SK-N-SH (cell line): Measurements from ENCODE around the gene PSAT1. TPM values are rescaled to one million over a fixed set of nuclear protein-coding genes. Genes with fewer than 3 reads are reported as not detected.

Experiments used
- CTCF ChIA-PET: fragments of 300-600, 350-600 bp; formaldehyde crosslinking; extraction: SDS; loops from one replicate; lab custom pipeline; 2021; lab: Yijun Ruan, JAX
- POLR2A ChIA-PET: fragments of 350-600 bp; sonication (Branson Sonifier 250); formaldehyde crosslinking; extraction: SDS; loops from one replicate; lab custom pipeline; 2020; ENCODE audit warnings: antibody characterized with exemption, inconsistent platforms; lab: Yijun Ruan, JAX
- DNase-seq: peaks from one replicate; pipeline ENCODE4 v3.0.0; 2012
- H2AFZ ChIP-seq: fragments of 200-600 bp; sonication (generic); 2 replicates; pipeline ENCODE4 v1.8.1; 2016; ENCODE audit warnings: antibody characterized with exemption, mild to moderate bottlenecking, low read depth
- H3F3A ChIP-seq: fragments of 200-600 bp; sonication (generic); replicated peaks from 2 replicates; pipeline ENCODE3; 2016; ENCODE audit warnings: antibody characterized with exemption, mild to moderate bottlenecking; ENCODE audit not compliant: insufficient read depth
- H3K27ac ChIP-seq, 2 experiments: fragments of 200-500 bp in 1 of 2; fragments of 200-600 bp in 1 of 2; sonication (Bioruptor generic) in 1 of 2; sonication (generic), shearing (Covaris generic) in 1 of 2; 2 replicates each; pipeline versions ENCODE4 v1.5.1 to v1.6.1; 2014 to 2016; ENCODE audit warnings: low read depth in 2 of 2, inconsistent platforms in 1 of 2, low read length in 1 of 2, mild to moderate bottlenecking in 1 of 2, mixed read lengths in 1 of 2
- H3K27me3 ChIP-seq: fragments of 200-600 bp; sonication (generic), shearing (Covaris generic); 2 replicates; pipeline ENCODE4 v1.6.1; 2016; ENCODE audit warnings: mixed run types; ENCODE audit not compliant: insufficient read depth
- H3K36me3 ChIP-seq, 2 experiments: fragments of 200-500 bp in 1 of 2; fragments of 200-600 bp in 1 of 2; sonication (Bioruptor generic) in 1 of 2; sonication (generic) in 1 of 2; replicated peaks in 1 of 2; 2 replicates each; pipeline versions ENCODE3 to v1.5.1; 2014 to 2016; ENCODE audit warnings: low read length in 1 of 2, mild to moderate bottlenecking in 1 of 2; ENCODE audit not compliant: insufficient read depth in 2 of 2, control insufficient read depth in 1 of 2
- H3K4me1 ChIP-seq, 2 experiments: fragments of 200-500 bp in 1 of 2; fragments of 200-600 bp in 1 of 2; sonication (Bioruptor generic) in 1 of 2; sonication (generic), shearing (Covaris generic) in 1 of 2; 2 replicates each; pipeline versions ENCODE4 v1.5.1 to v1.6.1; 2014 to 2016; ENCODE audit warnings: low read depth in 1 of 2, low read length in 1 of 2, mixed run types in 1 of 2; ENCODE audit not compliant: insufficient read depth in 2 of 2, control insufficient read depth in 1 of 2
- H3K4me2 ChIP-seq: fragments of 200-600 bp; sonication (generic), shearing (Covaris generic); 2 replicates; pipeline ENCODE4 v1.6.1; 2017; ENCODE audit warnings: mixed run types
- H3K4me3 ChIP-seq, 2 experiments: fragments of 200-500 bp in 1 of 2; fragments of 200-600 bp in 1 of 2; sonication (Bioruptor generic) in 1 of 2; sonication (generic), shearing (Covaris generic) in 1 of 2; 2 replicates each; pipeline versions ENCODE4 v1.5.1 to v1.8.1; 2014 to 2016; ENCODE audit warnings: low read depth in 2 of 2, inconsistent platforms in 1 of 2, low read length in 1 of 2, mild to moderate bottlenecking in 1 of 2, mixed read lengths in 1 of 2, moderate library complexity in 1 of 2
- H3K79me2 ChIP-seq: fragments of 200-600 bp; sonication (generic); 2 replicates; pipeline ENCODE4 v1.8.1; 2017; ENCODE audit warnings: mild to moderate bottlenecking; ENCODE audit not compliant: insufficient read depth
- H3K9ac ChIP-seq: fragments of 200-600 bp; sonication (generic); 2 replicates; pipeline ENCODE4 v1.6.1; 2017; ENCODE audit warnings: mixed run types
- H3K9me2 ChIP-seq: fragments of 200-600 bp; sonication (generic); 2 replicates; pipeline ENCODE4 v1.6.1; 2017; ENCODE audit warnings: mixed run types
- H3K9me3 ChIP-seq: fragments of 200-600 bp; sonication (generic); 2 replicates; pipeline ENCODE4 v1.6.1; 2017; ENCODE audit warnings: mixed run types, mild to moderate bottlenecking, moderate library complexity
- H4K20me1 ChIP-seq: fragments of 200-600 bp; sonication (generic); 2 replicates; pipeline ENCODE4 v1.6.1; 2017; ENCODE audit warnings: mild to moderate bottlenecking, mixed run types; ENCODE audit not compliant: insufficient read depth
- MXI1 ChIP-seq: IDR thresholded peaks from 2 replicates; pipeline ENCODE4 v1.6.1; 2012; ENCODE audit warnings: mild to moderate bottlenecking, low read depth, low read length, improper control_type of control experiment
- RAD21 ChIP-seq: IDR thresholded peaks from 2 replicates; pipeline ENCODE4 v1.6.1; 2012; ENCODE audit warnings: mild to moderate bottlenecking, low read length
- RCOR1 ChIP-seq: fragments of 150-350 bp; IDR thresholded peaks from 2 replicates; pipeline ENCODE4 v1.6.1; 2017; ENCODE audit warnings: antibody characterized with exemption, low read length
- REST ChIP-seq: IDR thresholded peaks from 2 replicates; pipeline ENCODE4 v1.6.1; 2012; ENCODE audit warnings: mild to moderate bottlenecking, low read depth, low read length, moderate library complexity
- RFX5 ChIP-seq: IDR thresholded peaks from 2 replicates; pipeline ENCODE4 v1.6.1; 2012; ENCODE audit warnings: mild to moderate bottlenecking, improper control_type of control experiment, low read length
- SIN3A ChIP-seq: IDR thresholded peaks from 2 replicates; pipeline ENCODE4 v1.6.1; 2012; ENCODE audit warnings: low read depth, mild to moderate bottlenecking, low read length, moderate library complexity, borderline replicate concordance
- SMC3 ChIP-seq: IDR thresholded peaks from 2 replicates; pipeline ENCODE4 v1.6.1; 2012; ENCODE audit warnings: low read depth, low read length, improper control_type of control experiment
- TCF12 ChIP-seq: IDR thresholded peaks from 2 replicates; pipeline ENCODE4 v1.4.0; 2012
- USF2 ChIP-seq: fragments of 150-350 bp; IDR thresholded peaks from 2 replicates; pipeline ENCODE4 v1.6.1; 2017; ENCODE audit warnings: antibody characterized with exemption, low read length, low read depth, borderline replicate concordance
- WGBS: methylation state at CpG from one replicate; pipeline ENCODE4 v1.1.6; 2017; ENCODE audit warnings: low lambda C conversion rate; 5-methylcytosine and 5-hydroxymethylcytosine counted together
- polyA plus RNA-seq, 3 experiments: library from polyadenylated mRNA; depleted of rRNA; stranded (reverse); fragments of >200 nt; gene quantifications; 2 replicates each; pipeline ENCODE4 v1.2.3, GENCODE V29; 2012

Gene PSAT1
- polyA plus RNA-seq, 1 of the 3 experiments (the other 2 are of a cell fraction): 37.0 TPM

- TF ChIP-seq REST (no peak), RAD21 (0 out of 2 replicates have a peak, but pooled peaks have one; percentile 2), SIN3A (peak; percentile 27; the same call in 1 of the 2 replicates)
These were observed at the start of gene PSAT1 (continued) for GRCh38 chr9:78296893-78297671.

GRCh38 chr9:78248635-78249034 lies 48.3 kb upstream of the PSAT1 start:
- H3F3A ChIP-seq: no peaks in the 10 kb centered on the region
- ChIA-PET CTCF (interaction anchor here (3.0 kb wide), 1 partner anchor 121 kb away, joined by 10 read pairs; no protein-coding TSS in a partner anchor), POLR2A (no interaction called here)
- 97% methylated on average over 1 of the region's 1 CpG for WGBS
- peaks cover 0 to 6% of the 10 kb centered on the region in 2 experiments; a peak in 1 of 4 replicates for H3K4me1 ChIP-seq
- H3K27me3 ChIP-seq: no peaks in the 10 kb centered on the region
- no peaks in the 10 kb centered on the region for H3K9me3 ChIP-seq
- no peak overlapping the region for H3K4me3 ChIP-seq
- no peak overlapping the region for H3K4me2 ChIP-seq
- no peak for TF ChIP-seq TCF12
- no peak for TF ChIP-seq SMC3
- TF ChIP-seq RCOR1: no peak
- peak overlapping the region; percentile 19; the same call in 1 of the 2 replicates for H2AFZ ChIP-seq
- H3K36me3 ChIP-seq: peaks cover 50 to 55% of the 10 kb centered on the region in 2 experiments
- H4K20me1 ChIP-seq: no peaks in the 10 kb centered on the region
- no peak overlapping the region for H3K9ac ChIP-seq
- H3K27ac ChIP-seq: no peak overlapping the region
- H3K79me2 ChIP-seq: no peaks in the 10 kb centered on the region
- DNase-seq: no peak
- H3K9me2 ChIP-seq: no peaks in the 10 kb centered on the region

- H3K36me3 ChIP-seq: peaks cover 50 to 56% of the 10 kb centered on the region in 2 experiments
- DNase-seq: no peak
- no peaks in the 10 kb centered on the region for H4K20me1 ChIP-seq
- H3K27me3 ChIP-seq: no peaks in the 10 kb centered on the region
- no peak overlapping the region for H3K9ac ChIP-seq
- CTCF ChIA-PET: interaction anchor here (1.5 to 1.7 kb wide), 2 partner anchors 13 to 120 kb away, joined by 7 read pairs; no protein-coding TSS in a partner anchor
- H3K9me3 ChIP-seq: no peaks in the 10 kb centered on the region
- POLR2A ChIA-PET: no interaction called here
- no peaks in the 10 kb centered on the region for H3K79me2 ChIP-seq
- H3K4me1 ChIP-seq: peaks cover 0 to 6% of the 10 kb centered on the region in 2 experiments; a peak in 1 of 4 replicates
- no peak overlapping the region for H2AFZ ChIP-seq
- H3K27ac ChIP-seq: no peak overlapping the region
- no peak overlapping the region for H3K4me3 ChIP-seq
- H3K4me2 ChIP-seq: no peak overlapping the region
- no peaks in the 10 kb centered on the region for H3K9me2 ChIP-seq
- no peaks in the 10 kb centered on the region for H3F3A ChIP-seq
- TF ChIP-seq USF2 (no peak), MXI1 (no peak), RFX5 (no peak)
These were observed 47.4 kb upstream of the PSAT1 start for GRCh38 chr9:78249542-78249941.
